Panc1 (cell line): ENCODE data around the gene RABEPK.
"Not testable (repeated sequence)": the region's sequence is repeated elsewhere in the genome, so short reads cannot be mapped to it uniquely, and the experiment has no call there.

Experiments used
- TCF7L2 ChIP-seq: IDR thresholded peaks from 2 replicates; pipeline ENCODE4 v1.6.1; 2011; ENCODE audit warnings: mild to moderate bottlenecking, low read depth, low read length, inconsistent platforms
- TF ChIP-seq, protein P1 (sequence below): fragments of 450-650 bp; IDR thresholded peaks from 2 replicates; pipeline ENCODE4 v1.5.1; 2017; ENCODE audit warnings: mild to moderate bottlenecking

DNA sequence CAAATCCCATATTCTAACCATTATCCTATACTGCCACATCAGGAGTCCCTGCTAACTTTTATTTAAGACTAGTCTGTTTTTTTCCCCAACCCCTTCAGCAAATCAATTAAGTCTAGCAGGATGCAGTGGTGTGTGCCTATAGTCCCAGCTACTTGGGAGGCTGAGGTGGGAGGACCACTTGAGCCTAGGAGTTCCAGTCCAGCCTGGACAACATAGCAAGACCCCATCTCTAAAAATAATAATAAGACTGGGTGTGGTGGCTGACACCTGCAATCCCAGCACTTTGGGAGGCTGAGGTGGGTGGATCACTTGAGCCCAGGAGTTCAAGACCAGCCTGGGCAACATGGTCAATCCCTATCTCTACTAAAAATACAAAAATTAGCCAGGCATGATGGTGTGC, 24.5 kb downstream of the RABEPK start:
- not testable (repeated sequence) for TF ChIP-seq TCF7L2
- TF ChIP-seq, protein P1, sequence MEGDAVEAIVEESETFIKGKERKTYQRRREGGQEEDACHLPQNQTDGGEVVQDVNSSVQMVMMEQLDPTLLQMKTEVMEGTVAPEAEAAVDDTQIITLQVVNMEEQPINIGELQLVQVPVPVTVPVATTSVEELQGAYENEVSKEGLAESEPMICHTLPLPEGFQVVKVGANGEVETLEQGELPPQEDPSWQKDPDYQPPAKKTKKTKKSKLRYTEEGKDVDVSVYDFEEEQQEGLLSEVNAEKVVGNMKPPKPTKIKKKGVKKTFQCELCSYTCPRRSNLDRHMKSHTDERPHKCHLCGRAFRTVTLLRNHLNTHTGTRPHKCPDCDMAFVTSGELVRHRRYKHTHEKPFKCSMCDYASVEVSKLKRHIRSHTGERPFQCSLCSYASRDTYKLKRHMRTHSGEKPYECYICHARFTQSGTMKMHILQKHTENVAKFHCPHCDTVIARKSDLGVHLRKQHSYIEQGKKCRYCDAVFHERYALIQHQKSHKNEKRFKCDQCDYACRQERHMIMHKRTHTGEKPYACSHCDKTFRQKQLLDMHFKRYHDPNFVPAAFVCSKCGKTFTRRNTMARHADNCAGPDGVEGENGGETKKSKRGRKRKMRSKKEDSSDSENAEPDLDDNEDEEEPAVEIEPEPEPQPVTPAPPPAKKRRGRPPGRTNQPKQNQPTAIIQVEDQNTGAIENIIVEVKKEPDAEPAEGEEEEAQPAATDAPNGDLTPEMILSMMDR, result not testable (repeated sequence)
